Psoas muscle (tissue), 8 donors: Measurements from ENCODE around the gene SSBP3. TPM values are rescaled to one million over a fixed set of nuclear protein-coding genes. Genes with fewer than 3 reads are reported as not detected.

Experiments used
- ATAC-seq, 4 donors: fragments of 200-7000 bp; cut with Tn5 transposase; one replicate each; pipeline ENCODE4 v1.9.1; 2020; ENCODE audit warnings: moderate library complexity in 3 of 4, mild to moderate bottlenecking in 2 of 4
- DNase-seq, 2 donors: peaks; one replicate each; pipeline ENCODE4 v3.0.0-alpha.2; 2020
- H3K27ac ChIP-seq: fragments of 200-600 bp; one replicate; pipeline ENCODE4 v1.8.0; 2022
- H3K27me3 ChIP-seq, 3 donors: fragments of 200-600 bp in 1 of 3; one replicate each; pipeline versions ENCODE4 v1.6.1 to v1.8.0; 2013 to 2022; ENCODE audit warnings: low read length in 2 of 3, mild to moderate bottlenecking in 2 of 3, moderate library complexity in 1 of 3; ENCODE audit not compliant: insufficient read depth in 3 of 3
- H3K36me3 ChIP-seq, 2 donors: fragments of 200-600 bp in 1 of 2; one replicate each; pipeline versions ENCODE4 v1.6.1 to v1.8.0; 2013 to 2022; ENCODE audit warnings: low read depth in 1 of 2, mild to moderate bottlenecking in 1 of 2, moderate library complexity in 1 of 2; ENCODE audit not compliant: insufficient read depth in 1 of 2
- H3K4me1 ChIP-seq: fragments of 200-600 bp; one replicate; pipeline ENCODE4 v1.8.0; 2022
- H3K4me3 ChIP-seq: fragments of 200-600 bp; one replicate; pipeline ENCODE4 v1.8.0; 2022; ENCODE audit warnings: mild to moderate bottlenecking
- H3K9me3 ChIP-seq: fragments of 200-600 bp; one replicate; pipeline ENCODE4 v1.8.0; 2022
- CTCF ChIP-seq: fragments of 200-600 bp; IDR thresholded peaks from one replicate; pipeline ENCODE4 v1.8.0; 2022; ENCODE audit warnings: antibody characterized with exemption
- WGBS, 3 donors: extraction: QIAGEN DNeasy Blood & Tissue Kit; methylation state at CpG; one replicate each; pipeline versions ENCODE4 v1.1.6 to v1.1.7; 2013; 5-methylcytosine and 5-hydroxymethylcytosine counted together
- intact Hi-C, 2 donors: fragments of 100-400 bp; cut with DNase I; formaldehyde crosslinking; loops; one replicate each; pipeline versions ENCODE4 v1.11.0 to v1.14.2; 2022
- polyA plus RNA-seq, 3 donors: library from polyadenylated mRNA; stranded (reverse); fragments of 200-250 nt; gene quantifications; one replicate each; pipeline ENCODE4 v1.2.3, GENCODE V29; 2013
- total RNA-seq, 4 donors: library from RNA; stranded (reverse); fragmentation: NEBNext Ultra II Directional in 2 of 4; extraction: Animal tissue kit (Norgen Biotek cat#: 25700) in 2 of 4; gene quantifications; one replicate each; pipeline versions ENCODE4 v1.2.1 to v1.2.4, GENCODE V29; 2021 to 2023
- donor health status: healthy with polysubstance abuse.
- donor health status: DM: no; HTN: no; CAD: no; lungs with moderate emphysema.
- donor health status: Bipolar disorder and iron deficiency.
- donor health status: healthy.
- donor health status: DM: yes; HTN: yes; CAD: no.
- donor health status: DM: no; HTN: no; CAD: no.
- donor health status: DM: no; HTN: no; CAD: no.
- donor health status: DM: yes; HTN: yes; CAD: no.

SSBP3 gene
- total and polyA plus RNA-seq, 7 donors, result 7.9 to 24.2 (median 21.6) TPM

GRCh38 chr1:54193453-54193852, 212.7 kb downstream of the SSBP3 start:
- ATAC-seq, result no peak
- TF ChIP-seq CTCF, result no peak
- H3K36me3 ChIP-seq, result peaks cover 2 to 65% of the 10 kb centered on the region in 2 donors
- DNase-seq, result no peak
- no peaks in the 10 kb centered on the region for H3K27me3 ChIP-seq
- intact Hi-C loops, result loop anchor here in 1 of 2 donors (5.0 kb wide), 1 partner anchor 56 kb away; no protein-coding TSS in a partner anchor
- no peak overlapping the region for H3K27ac ChIP-seq
- H3K4me3 ChIP-seq, result no peak overlapping the region
- no peaks in the 10 kb centered on the region for H3K9me3 ChIP-seq
- WGBS, 3 donors, result 90 to 92% (median 90%) methylated on average over 5 of the region's 5 CpGs
- no peaks in the 10 kb centered on the region for H3K4me1 ChIP-seq

GRCh38 chr1:54191525-54191924, 214.7 kb downstream of the SSBP3 start:
- no peak overlapping the region for H3K4me3 ChIP-seq
- no peak overlapping the region for H3K27ac ChIP-seq
- H3K9me3 ChIP-seq, result no peaks in the 10 kb centered on the region
- H3K4me1 ChIP-seq, result no peaks in the 10 kb centered on the region
- ATAC-seq (no peak), DNase-seq (no peak)
- peaks cover 2 to 80% of the 10 kb centered on the region in 2 donors for H3K36me3 ChIP-seq
- intact Hi-C loops, result loop anchor here in 1 of 2 donors (5.0 kb wide), 1 partner anchor 54 kb away; no protein-coding TSS in a partner anchor
- no peaks in the 10 kb centered on the region for H3K27me3 ChIP-seq
- 4 to 94% (median 91%) methylated on average over 1 of the region's 1 CpG for WGBS, 3 donors
- no peak for TF ChIP-seq CTCF

GRCh38 chr1:54190526-54190925, 215.7 kb downstream of the SSBP3 start:
- DNase-seq (no peak), ATAC-seq (no peak)
- Histone ChIP-seq H3K4me1 (no peaks in the 10 kb centered on the region), H3K36me3 (peaks cover 0 to 81% of the 10 kb centered on the region in 2 donors), H3K9me3 (no peaks in the 10 kb centered on the region), H3K4me3 (no peak overlapping the region), H3K27me3 (no peaks in the 10 kb centered on the region), H3K27ac (no peak overlapping the region)
- intact Hi-C loops, result loop anchor here in 1 of 2 donors (5.0 kb wide), 1 partner anchor 53 kb away; no protein-coding TSS in a partner anchor
- TF ChIP-seq CTCF, result no peak
- 86 to 92% (median 87%) methylated on average over 9 of the region's 9 CpGs for WGBS, 3 donors

- Histone ChIP-seq H3K4me3 (no peak overlapping the region), H3K27ac (no peak overlapping the region), H3K36me3 (peaks cover 0 to 59% of the 10 kb centered on the region in 2 donors), H3K27me3 (no peaks in the 10 kb centered on the region), H3K4me1 (no peaks in the 10 kb centered on the region), H3K9me3 (no peaks in the 10 kb centered on the region)
- ATAC-seq (no peak), DNase-seq (no peak)
- no peak for TF ChIP-seq CTCF
- 84 to 85% (median 85%) methylated on average over 1 of the region's 1 CpG for WGBS, 3 donors
- intact Hi-C loops, result no loop called here
Measured at GRCh38 chr1:54188291-54188690, 217.9 kb downstream of the SSBP3 start.

- WGBS, 3 donors, result 96 to 100% (median 96%) methylated on average over 3 of the region's 3 CpGs
- Histone ChIP-seq H3K9me3 (no peaks in the 10 kb centered on the region), H3K4me3 (no peak overlapping the region), H3K27me3 (no peaks in the 10 kb centered on the region), H3K27ac (no peak overlapping the region), H3K36me3 (peaks cover 0 to 46% of the 10 kb centered on the region in 2 donors), H3K4me1 (no peaks in the 10 kb centered on the region)
- intact Hi-C loops, result no loop called here
- DNase-seq (no peak), ATAC-seq (no peak)
- no peak for TF ChIP-seq CTCF
Measured at GRCh38 chr1:54186056-54186455, 220.1 kb downstream of the SSBP3 start.
